ENCODE data around the gene SVOPL. TPM values are rescaled to one million over a fixed set of nuclear protein-coding genes. Genes with fewer than 3 reads are reported as not detected.
"Not testable (repeated sequence)": the region's sequence is repeated elsewhere in the genome, so short reads cannot be mapped to it uniquely, and the experiment has no call there.

The SVOPL gene
- total RNA-seq, 1 donor from 2014 or later = not detected

DNA sequence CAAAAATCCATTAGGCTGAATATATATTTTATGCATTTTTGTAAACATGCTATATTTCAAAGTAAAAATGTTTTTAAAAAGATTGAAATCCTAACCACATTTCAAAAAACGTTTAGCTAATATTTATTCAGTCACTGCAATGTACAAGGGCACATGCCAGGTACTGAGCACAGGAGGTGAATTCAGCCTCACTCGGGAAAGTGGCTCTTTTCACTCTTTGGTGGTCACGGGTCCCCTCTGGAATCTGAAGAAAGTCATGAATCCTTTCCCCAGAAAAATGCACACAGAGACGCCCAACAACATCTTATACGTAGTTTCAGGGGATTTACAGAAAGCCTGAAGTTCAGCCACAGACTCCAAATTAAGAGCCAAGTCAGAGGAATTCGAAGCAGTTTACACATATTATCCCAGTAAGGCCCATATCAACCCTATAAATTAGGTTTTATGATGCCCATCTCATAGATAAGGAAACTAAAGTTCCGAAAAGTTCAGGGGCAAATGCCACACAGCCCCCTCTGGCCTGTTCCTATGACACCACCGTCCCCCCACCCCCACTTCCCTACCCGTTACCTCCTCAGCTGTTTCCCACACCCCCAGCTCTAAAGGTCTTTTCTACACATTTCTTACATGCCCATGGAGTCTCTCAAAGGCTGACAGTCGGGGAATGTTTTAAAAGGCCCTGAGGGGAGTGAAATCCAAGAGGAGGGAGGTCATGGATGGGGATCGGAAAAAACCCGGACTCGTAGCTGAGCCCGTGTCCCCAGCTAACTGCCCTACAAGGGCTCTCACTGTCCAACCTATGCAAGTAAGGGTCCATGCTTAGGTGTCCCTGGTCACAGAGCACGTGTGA lies 9.6 kb upstream of the SVOPL start:
- DNase-seq (ENCODE audit: missing footprints) (no peak), ATAC-seq (no peak)
- intact Hi-C loops (cut with DNase I) = no loop called here

DNA sequence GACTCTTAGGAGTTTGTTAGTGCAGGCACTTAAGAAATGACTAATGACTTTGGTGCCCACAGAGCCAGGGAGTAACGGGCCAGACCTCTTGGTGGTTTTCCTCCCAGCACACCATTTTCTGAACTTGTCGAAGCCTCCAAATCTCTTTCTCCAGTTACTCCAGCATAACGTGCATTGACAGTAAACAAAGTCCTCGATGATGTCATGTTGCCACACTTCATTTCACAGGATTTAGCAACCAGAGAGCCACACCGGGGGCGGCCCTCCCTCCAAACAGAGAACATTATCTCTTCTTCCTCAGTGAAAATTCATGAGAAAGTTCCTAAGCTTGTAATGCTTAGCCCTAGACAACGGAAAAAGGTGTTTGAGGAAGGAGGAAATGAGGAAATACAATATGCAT lies 4.0 kb upstream of the SVOPL start:
- ATAC-seq = no peak
- DNase-seq (ENCODE audit: missing footprints) = no peak
- intact Hi-C loops (cut with DNase I) = no loop called here

DNA sequence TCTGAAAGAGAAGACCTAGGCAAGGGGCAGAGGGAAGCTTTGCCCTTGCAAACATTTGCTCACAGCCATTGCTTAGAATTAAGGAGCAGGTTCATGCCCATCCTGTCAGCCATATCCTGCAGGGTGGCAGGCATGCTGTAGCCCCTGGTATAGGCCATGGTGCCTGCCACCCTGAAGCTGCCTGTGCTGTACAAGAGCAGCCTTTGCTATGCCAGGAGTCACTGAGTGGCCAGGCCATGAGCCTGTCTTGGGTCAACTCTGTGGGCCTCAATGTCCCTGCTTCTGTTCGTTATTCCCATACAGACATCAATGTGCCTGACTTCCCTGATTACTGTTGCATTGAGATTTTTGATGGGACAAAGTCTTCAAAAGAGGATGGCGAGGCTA lies 368 bp upstream of the SVOPL start:
- DNase-seq (ENCODE audit: missing footprints) (no peak), ATAC-seq (no peak)
- intact Hi-C loops (cut with DNase I) = no loop called here

DNA sequence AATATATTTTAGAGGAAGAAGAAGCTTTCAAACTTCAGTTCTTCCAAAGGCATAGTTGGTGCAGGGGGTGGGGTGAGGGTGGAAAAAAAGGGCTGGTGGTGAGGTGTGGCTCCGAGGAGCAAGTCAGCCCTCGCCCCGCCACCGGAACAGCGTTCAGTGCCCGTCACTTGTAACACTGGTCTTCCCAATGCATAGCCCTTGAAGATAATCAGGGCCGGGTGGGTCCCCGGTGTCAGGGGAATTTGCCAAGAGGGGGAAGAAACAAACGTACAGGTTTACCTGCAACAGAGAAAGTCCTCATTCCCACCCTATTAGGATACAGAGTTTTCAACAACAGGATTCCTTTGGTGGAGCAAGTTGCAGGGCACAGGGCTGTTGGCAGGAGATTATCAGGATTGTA lies 1.5 kb downstream of the SVOPL start:
- ATAC-seq (no peak), DNase-seq (ENCODE audit: missing footprints) (no peak)
- intact Hi-C loops (cut with DNase I) = no loop called here

DNA sequence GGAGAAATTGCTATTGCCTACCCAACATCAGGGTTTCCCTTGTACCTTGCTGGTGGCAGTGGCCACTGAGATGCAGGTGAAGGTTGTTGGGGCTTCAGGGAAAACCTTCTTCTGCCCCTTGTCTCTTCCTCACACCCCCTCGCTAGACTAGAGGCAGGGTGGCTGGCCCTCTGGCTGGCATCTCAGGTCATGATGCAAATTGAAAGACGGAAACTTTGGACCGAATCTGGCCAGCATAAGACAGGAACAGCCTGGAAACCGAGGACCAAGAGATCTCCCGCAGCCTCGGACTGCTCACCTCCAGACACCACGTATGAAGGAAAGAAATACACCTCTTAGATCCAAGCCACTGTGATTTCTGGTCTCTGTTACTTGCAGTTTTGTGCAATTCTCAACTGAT lies 2.9 kb downstream of the SVOPL start:
- intact Hi-C loops (cut with DNase I) = no loop called here
- no peak for DNase-seq (ENCODE audit: missing footprints)
- no peak for ATAC-seq

DNA sequence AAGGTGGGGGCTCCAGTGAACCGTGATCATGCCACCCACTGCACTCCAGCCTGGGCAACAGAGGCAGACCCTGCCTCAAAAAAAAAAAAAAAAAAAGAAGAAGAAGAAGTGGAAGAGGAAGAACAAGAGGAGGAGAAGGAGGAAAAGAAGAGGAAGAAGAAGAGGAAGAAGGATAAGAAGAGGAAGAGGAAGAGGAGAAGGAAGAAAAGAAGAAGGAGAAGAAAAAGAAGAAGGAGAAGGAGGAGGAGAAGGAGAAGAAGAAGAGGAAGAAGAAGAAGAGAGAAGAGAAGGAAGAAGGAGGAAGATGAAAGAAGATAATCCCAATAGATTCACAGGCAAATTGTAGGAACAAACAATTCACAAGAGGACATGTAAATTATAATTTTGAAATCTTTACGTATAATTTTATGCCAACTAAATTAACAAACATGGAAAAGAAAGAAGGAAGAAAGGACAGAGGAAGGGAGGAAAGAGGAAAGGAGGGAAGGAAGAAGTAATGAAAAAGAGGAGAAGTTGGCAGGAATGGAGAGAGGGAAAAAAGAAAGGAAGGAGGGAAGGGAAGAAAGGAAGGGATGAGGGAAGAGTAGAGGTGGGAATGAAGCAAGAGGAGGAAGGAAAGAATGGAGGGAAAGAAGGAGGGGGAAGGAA lies 3.5 kb downstream of the SVOPL start:
- intact Hi-C loops (cut with DNase I) = no loop called here
- DNase-seq (ENCODE audit: missing footprints) (no peak), ATAC-seq (no peak)

DNA sequence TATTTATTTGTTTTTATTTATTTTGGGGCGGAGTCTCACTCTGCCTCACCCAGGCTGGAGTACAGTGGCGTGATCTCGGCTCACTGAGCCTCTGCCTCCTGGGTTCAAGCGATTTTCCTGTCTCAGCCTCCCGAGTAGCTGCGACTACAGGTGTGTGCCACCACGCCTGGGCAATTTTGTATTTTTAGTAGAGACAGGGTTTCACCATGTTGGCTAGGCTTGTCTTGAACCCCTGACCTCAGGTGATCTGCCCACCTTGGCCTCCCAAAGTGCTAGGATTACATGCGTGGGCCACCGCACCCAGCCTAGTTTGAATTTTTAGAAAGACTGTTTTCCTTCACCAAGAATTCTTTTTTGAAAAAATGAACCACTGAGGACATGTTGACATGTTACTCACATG lies 5.4 kb downstream of the SVOPL start:
- DNase-seq (ENCODE audit: missing footprints); intact Hi-C loops (cut with DNase I); ATAC-seq: not testable (repeated sequence)

DNA sequence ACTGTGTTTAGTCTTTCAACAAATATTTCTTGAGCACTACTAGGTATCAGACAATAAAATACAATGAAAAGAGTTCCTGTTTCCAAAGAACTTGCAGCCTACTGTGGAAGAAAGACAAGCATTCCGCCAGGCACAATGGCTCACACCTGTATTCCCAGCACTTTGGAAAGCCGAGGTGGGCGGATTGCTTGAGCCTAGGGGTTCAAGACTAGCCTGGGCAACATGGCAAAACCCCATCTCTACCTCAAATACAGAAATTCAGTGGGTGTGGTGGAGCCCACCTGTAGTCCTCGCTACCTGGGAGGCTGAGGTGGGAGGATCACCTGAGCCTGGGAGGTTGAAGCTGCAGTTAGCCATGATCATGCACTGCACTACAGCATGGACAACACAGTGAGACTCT lies 6.1 kb downstream of the SVOPL start:
- intact Hi-C loops (cut with DNase I) = no loop called here
- DNase-seq (ENCODE audit: missing footprints) = no peak
- ATAC-seq = no peak

DNA sequence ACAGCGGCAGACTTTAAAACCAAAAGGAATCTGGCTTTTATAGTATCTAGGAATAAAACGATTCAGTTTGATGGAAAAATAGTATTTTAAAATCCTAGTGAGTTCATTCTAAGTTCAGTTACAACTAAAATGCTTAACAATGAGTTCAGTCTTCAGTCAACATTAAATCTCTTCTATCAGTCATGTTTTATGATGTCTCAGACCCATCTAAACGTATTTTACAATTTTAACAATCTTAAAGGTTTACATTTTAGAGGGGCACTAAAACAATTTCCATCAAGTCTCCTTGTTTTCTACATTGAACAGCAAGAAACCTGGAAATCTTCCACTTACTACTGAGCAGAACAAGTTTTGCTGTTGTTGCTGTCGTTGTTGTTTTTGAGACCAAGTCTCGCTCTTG lies 10.0 kb downstream of the SVOPL start:
- DNase-seq (ENCODE audit: missing footprints) (no peak), ATAC-seq (no peak)
- intact Hi-C loops (cut with DNase I) = no loop called here

DNA sequence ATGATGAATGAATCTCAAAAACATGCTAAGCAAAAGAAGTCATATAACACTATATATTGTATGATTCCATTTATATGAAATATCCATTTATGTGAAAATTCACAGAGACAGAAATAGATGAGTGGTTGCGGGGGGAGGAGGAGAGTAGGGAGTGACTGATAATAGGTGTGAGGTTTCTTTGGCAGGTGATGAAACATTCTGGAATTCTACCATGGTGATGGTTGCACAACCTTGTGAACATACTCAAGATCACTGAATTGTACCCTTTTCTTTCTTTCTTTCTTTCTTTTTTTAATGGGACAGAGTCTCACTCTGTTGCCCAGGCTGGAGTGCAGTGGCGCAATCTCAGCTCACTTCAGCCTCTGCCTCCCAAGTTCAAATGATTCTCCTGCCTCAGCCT lies 10.7 kb downstream of the SVOPL start:
- intact Hi-C loops (cut with DNase I) = no loop called here
- no peak for ATAC-seq
- DNase-seq (ENCODE audit: missing footprints) = no peak

DNA sequence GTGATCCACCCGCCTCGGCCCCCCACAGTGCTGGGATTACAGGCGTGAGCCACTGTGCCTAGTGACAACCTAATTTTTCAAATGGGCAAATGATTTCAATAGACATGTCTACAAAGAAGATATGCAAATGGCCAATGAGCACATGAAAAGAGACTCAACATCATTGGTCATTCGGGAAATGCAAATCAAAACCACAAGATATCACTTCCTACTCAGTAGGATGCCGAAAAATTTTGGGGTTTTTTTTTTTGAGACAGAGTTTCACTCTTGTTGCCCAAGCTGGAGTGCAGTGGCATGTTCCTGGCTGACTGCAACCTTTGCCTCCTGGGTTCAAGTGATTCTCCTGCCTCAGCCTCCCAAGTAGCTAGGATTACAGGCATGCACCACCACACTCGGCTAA lies 13.1 kb downstream of the SVOPL start:
- ATAC-seq; DNase-seq (ENCODE audit: missing footprints); intact Hi-C loops (cut with DNase I): not testable (repeated sequence)

DNA sequence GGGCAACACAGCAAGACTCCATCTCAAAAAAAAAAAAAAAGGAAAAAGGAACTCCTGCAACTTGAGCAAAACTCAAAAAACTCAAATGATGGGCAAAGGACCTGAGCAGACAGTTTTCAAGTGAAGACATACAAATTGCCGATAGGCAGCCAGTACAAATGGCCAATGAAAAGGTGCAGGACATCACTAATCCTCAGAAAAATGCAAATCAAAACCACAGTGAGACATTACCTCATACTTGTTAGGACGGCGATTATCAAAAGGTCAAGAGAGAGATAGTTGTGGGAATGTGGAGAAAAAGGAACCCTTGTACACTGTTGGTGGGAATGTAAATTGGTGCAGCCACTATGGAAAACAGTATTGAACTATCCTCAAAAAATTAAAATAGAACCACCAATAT lies 16.8 kb downstream of the SVOPL start:
- no peak for DNase-seq (ENCODE audit: missing footprints)
- ATAC-seq = no peak
- intact Hi-C loops (cut with DNase I) = no loop called here

DNA sequence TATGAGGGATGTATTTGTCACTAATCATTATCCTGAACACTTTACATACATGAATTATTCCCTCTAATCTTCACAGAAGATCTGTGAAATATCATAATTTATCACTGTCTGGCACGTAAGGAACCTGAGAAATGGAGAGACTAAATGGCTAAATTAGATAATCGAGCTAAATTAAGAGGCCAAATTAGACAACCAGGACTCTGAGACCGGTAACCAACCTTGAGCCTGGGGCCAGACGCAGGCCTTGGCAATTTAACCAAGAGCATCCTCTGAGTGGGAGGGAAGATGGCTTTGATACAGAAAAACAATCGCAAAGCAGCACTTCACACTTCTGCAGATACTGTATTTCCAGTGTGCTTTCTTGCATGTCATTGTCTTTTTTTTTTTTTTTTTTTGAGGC lies 21.4 kb downstream of the SVOPL start:
- ATAC-seq (no peak), DNase-seq (ENCODE audit: missing footprints) (no peak)
- intact Hi-C loops (cut with DNase I) = no loop called here

DNA sequence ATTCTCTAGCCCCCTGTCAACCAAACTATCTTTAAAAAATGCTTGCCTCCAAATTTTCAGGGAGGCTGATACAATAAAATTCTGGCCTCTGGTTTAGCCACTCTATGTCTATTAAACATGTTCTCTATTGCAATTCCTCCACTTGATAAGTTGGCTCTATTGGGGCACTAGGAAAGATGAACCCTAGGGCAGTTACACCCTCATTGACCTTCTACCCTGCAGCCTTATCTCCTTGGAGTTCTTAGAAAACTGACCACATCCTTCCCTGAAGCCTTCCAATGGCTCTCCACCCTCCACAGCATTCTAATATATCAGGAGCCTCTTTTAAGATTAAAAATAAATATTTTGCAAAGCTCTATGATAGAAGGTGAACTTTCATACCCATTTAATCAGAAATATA lies 30.6 kb downstream of the SVOPL start:
- DNase-seq (ENCODE audit: missing footprints) (no peak), ATAC-seq (no peak)
- intact Hi-C loops (cut with DNase I) = no loop called here

DNA sequence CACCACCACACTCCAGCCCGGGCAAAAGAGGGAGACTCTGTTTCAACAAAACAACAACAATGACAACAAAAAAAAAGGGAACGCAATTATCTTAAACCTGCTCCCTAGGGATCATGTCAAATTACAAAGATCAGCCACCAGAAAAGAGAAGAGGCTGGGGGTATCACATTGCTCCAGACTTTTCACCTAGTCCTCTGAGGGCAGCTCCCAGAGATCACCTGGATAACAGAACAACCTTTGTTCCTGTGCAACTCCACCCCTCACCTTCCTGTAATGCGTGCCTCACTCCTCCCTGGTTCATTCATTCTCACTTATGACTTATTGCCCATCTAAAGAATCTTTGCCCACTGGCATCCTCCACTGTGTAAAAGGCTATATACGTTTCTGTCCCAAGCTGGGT lies 31.8 kb downstream of the SVOPL start:
- ATAC-seq (no peak), DNase-seq (ENCODE audit: missing footprints) (no peak)
- intact Hi-C loops (cut with DNase I) = no loop called here

DNA sequence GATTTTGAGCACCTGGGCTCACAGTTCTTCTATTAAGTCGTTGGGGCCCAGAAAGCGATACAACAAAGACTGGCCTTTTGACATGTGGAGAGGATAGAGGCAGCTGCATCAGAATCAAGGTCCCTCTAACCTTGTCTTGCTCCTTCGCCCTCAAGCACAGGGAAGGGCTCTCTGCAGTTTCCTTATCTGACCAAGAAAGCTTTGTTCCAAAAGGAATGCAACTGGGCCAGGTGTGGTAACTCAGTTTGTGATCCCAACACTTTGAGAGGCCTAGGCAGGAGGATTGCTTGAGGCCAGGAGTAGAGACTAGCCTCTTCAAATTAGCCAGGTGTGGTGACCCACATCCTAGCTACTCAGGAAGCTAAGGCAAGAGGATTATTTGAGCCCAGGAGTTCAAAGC lies 32.2 kb downstream of the SVOPL start:
- DNase-seq (ENCODE audit: missing footprints) = no peak
- intact Hi-C loops (cut with DNase I) = no loop called here
- no peak for ATAC-seq

DNA sequence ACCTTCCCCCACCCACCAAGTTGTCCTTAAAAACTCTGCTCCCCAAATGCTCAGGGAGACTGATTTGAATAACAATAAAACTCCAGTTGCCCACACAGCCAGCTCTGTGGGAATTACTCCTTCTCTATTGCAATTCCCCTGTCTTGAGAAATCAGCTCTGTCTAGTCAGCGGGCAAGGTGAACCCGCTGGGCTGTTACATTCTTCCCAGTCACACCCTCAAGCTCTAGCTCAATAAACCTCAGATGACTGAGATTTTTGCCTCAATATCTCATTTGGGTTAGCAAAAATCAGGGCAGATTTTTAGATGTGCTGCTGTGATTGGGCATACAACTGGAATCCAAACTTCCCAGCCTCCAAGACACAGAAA lies 32.9 kb downstream of the SVOPL start:
- intact Hi-C loops (cut with DNase I) = no loop called here
- ATAC-seq = no peak
- DNase-seq (ENCODE audit: missing footprints) = no peak

DNA sequence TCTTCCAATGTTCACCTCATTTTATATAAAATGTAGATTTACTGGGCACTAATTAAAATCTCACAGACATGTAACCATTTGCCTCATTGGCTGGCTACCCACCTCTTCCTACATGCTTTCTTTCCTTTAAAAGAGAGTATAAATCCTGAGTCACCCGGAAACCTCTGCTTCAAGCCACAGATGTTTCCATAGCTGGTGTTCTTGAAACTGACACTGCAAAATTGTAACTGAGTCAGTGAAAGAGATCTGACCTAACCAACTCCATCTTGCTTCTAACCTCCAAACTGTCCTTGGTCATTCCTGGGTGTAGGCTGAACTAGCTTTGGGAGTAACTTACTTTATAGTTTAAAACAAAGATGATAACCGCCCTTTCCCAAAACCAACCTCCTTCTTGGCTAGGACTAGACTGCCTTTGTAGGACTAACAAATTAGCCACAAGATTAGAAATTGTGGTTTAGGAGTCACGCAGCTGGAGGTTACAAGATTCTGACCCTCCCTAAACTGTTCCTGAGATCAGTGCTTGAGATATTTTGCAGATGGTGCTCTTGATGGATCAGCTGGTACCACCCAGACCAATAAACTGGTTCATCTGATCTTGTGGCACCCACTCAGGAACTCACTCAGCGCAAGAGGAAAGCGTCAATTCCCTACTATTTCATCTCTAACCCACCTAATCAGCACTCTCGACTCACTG lies 33.5 kb downstream of the SVOPL start:
- intact Hi-C loops (cut with DNase I) = no loop called here
- DNase-seq (ENCODE audit: missing footprints) (no peak), ATAC-seq (no peak)

DNA sequence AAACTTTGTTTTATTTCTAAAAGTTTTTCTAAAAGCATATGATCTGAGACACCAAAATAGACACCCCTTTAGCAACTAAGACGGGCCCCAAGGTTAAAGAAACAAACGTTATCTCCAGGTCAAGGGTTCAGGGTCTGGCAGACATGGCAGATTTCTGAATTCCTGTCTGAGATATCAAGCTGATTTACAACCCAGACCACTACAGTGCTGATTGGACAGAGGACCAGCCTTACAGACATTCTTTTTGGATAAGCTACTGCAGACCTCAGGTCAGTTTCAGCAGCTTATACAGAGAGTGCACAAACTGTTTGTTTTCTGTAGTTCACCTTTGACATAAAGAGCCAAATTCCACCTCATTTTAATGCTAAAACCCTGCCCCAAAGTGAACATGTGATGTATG lies 34.8 kb downstream of the SVOPL start:
- intact Hi-C loops (cut with DNase I) = no loop called here
- DNase-seq (ENCODE audit: missing footprints) (no peak), ATAC-seq (no peak)

DNA sequence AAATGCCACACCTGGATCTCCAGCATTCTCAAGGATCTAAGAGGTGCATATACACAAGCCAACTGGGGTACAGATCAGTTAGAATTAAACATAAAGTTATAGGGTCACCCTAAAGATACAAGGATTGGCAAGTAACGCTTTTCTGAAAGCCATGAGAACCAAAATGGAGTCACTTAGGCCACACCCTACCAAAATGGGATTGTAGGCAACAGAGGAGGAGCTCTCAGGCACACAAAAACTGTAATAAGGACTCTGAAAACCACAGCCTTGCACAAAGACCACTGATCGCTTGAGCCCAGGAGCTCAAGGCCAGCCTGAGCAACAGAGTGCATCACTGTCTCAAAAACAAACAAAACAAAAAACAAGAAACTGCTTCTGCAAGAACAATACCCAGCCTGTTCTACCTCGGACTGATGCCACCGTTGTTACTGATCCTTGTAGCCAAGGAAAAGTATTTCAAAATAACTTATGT lies 35.5 kb downstream of the SVOPL start:
- no peak for DNase-seq (ENCODE audit: missing footprints)
- ATAC-seq = no peak
- intact Hi-C loops (cut with DNase I) = no loop called here

Measured in Right ventricle myocardium inferior (tissue), 1 donor.